Measurements from ENCODE around the gene RRAGC. TPM values are rescaled to one million over a fixed set of nuclear protein-coding genes. Genes with fewer than 3 reads are reported as not detected.

Gene RRAGC
- total and polyA plus RNA-seq, 10 of the 15 experiments (the other 5 are each of a cell fraction or from before 2014, with no cell fraction given): 5.5 to 22.1 (median 15.0) TPM

DNA sequence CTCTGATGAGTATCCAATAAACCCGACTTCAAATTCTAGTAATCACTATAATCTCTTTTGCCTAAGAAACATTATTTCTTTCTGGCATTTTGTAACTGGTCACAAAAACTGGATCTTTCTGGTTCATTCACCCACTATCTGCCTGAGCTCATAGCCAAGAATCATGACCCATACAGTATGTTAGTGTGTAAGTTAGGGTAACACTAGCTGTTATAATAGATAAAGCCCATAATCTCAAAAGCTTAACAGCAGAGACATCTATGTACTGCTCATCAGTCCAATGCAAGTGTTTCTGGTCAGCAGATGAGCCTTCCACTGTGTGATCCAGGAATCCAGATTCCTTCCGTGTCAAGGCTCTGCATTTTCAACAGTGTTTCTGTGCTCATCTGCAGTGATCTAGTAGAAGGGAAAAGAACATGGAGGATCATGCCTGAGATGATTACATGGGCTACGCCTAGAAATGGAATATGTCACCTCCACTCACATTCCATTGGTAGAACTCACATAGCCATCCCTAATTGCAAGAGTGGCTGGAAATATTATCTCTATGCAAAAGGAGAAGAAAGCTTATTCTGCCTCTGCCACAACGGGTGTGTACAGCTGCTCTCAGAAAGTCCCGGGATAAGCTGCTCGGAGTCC is 27.7 kb downstream of the RRAGC start (continued):
- TF ChIP-seq MEF2A (IDR thresholded peaks at IDR 0.05; ENCODE audit: insufficient read depth, low read depth, low read length) (no peak), ZNF274 (IDR thresholded peaks at IDR 0.05; ENCODE audit: insufficient read depth, insufficient read length) (no peak), KAT2A (conservative IDR thresholded peaks at IDR 0.05; ENCODE audit: control insufficient read depth, low read depth, low read length) (no peak), RUNX3 (IDR thresholded peaks at IDR 0.05; ENCODE audit: low read length) (no peak)

DNA sequence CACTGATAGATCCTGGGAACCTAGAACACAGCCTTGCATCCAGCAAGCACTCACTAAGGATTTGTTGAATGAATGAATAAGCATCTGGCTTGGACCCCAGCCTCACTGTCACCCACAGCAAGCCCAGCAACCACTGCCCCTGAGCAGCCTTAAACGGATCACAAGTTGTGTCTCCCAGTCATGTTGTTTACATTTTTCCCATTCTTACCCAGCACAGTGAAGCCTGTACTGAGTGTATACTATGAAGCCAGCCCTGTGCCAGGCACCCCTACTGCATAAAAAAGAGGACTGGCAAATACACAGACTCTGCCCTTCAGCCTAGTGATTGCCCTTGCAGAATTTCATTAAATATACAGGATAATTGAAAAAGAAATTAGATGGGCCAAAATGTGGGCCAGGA is 30.2 kb downstream of the RRAGC start:
- Histone ChIP-seq H3K36me3 (ENCODE audit: control insufficient read depth in 2 of 2, insufficient read depth in 2 of 2, low read length in 1 of 2) (no peaks in the 10 kb centered on the region), H3K9ac (ENCODE audit: control insufficient read depth, insufficient read depth, low read length) (no peak overlapping the region), H3K4me2 (ENCODE audit: control insufficient read depth, insufficient read depth) (no peak overlapping the region), H3K27ac (ENCODE audit: control insufficient read depth, insufficient read depth) (no peak overlapping the region), H2AFZ (ENCODE audit: control insufficient read depth, low read depth, low read length) (no peak overlapping the region), H4K20me1 (ENCODE audit: control insufficient read depth, insufficient read depth) (no peaks in the 10 kb centered on the region), H3K4me3 (no peak overlapping the region), H3K4me1 (ENCODE audit: control insufficient read depth, insufficient read depth, low read length) (no peaks in the 10 kb centered on the region), H3K27me3 (replicated peaks in 1 of 2; ENCODE audit: control insufficient read depth in 2 of 2, insufficient read depth in 2 of 2, low read length in 1 of 2) (peaks cover 2 to 4% of the 10 kb centered on the region in 2 experiments; a peak in 3 of 4 replicates), H3K9me3 (replicated peaks; ENCODE audit: control insufficient read depth, insufficient read depth, low read length) (no peaks in the 10 kb centered on the region), H3K79me2 (ENCODE audit: control insufficient read depth, insufficient read depth, low read length) (no peaks in the 10 kb centered on the region)
- intact Hi-C loops (cut with micrococcal nuclease; ENCODE audit: unreplicated experiment): no loop called here
- TF ChIP-seq FOXM1 (IDR thresholded peaks at IDR 0.05; ENCODE audit: low read depth, low read length) (no peak), TCF12 (IDR thresholded peaks at IDR 0.05; ENCODE audit: low read depth, low read length) (no peak), CHD4 (IDR thresholded peaks at IDR 0.05) (no peak)
- FAIRE-seq (no peak), ATAC-seq (no peak), DNase-seq (ENCODE audit: low read depth, low spot score) (no peak)
- POLR2A ChIA-PET: no interaction called here
- CTCF ChIA-PET: interaction anchor here (1.3 kb wide), 1 partner anchor 11 kb away, joined by 4 read pairs; no protein-coding TSS in a partner anchor
- BruUV-seq (replicated peaks): no TSS peak
- WGBS (ENCODE audit: insufficient coverage, insufficient replicate concordance, low lambda C conversion rate, missing lambda C conversion rate): 44% methylated on average over 1 of the region's 1 CpG
- RAD21 ChIA-PET (ENCODE audit: unreplicated experiment): no interaction called here
- in situ Hi-C loops (cut with MboI): loop anchor here (25.0 kb wide), 1 partner anchor 942 kb away; no protein-coding TSS in a partner anchor
- SMC1A ChIA-PET (ENCODE audit: uncharacterized antibody, unreplicated experiment): no interaction called here
